DOHH2 (cell line): ENCODE data around the gene NFIX.

Experiments used
- EZH2phosphoT487 ChIP-seq: fragments of 200-600 bp; sonication (generic); IDR thresholded peaks from 2 replicates; pipeline ENCODE4 v1.6.1; 2017; ENCODE audit warnings: borderline replicate concordance, mild to moderate bottlenecking, antibody characterized with exemption, low read length, moderate library complexity, mixed read lengths
- TF ChIP-seq, protein P1 (sequence below): fragments of 200-600 bp; sonication (generic); IDR thresholded peaks from one replicate; pipeline ENCODE4 v1.5.1; 2014; ENCODE audit warnings: antibody characterized with exemption, mild to moderate bottlenecking, low read depth, low read length; ENCODE audit not compliant: poor library complexity, severe bottlenecking

DNA sequence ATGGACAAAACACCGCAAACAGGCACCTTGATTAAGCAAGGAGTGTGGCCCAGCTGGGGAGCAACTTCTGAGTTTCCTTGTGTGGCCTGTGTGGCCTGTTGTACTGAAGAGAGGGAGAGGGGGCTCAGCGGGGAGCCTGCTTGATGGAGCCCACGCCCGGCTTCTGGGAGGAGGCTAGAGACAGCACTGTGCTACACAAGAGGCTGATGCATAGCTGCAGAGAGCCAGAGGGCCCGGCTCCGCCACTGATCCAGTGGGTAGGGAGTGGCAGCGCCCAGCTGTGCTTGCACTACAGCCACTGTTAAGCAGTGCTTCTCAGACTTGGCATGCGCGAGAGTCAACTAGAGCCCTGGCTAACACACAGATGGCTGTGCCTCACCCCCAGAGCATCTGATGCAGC, 88.4 kb downstream of the NFIX start:
- TF ChIP-seq, protein P1, sequence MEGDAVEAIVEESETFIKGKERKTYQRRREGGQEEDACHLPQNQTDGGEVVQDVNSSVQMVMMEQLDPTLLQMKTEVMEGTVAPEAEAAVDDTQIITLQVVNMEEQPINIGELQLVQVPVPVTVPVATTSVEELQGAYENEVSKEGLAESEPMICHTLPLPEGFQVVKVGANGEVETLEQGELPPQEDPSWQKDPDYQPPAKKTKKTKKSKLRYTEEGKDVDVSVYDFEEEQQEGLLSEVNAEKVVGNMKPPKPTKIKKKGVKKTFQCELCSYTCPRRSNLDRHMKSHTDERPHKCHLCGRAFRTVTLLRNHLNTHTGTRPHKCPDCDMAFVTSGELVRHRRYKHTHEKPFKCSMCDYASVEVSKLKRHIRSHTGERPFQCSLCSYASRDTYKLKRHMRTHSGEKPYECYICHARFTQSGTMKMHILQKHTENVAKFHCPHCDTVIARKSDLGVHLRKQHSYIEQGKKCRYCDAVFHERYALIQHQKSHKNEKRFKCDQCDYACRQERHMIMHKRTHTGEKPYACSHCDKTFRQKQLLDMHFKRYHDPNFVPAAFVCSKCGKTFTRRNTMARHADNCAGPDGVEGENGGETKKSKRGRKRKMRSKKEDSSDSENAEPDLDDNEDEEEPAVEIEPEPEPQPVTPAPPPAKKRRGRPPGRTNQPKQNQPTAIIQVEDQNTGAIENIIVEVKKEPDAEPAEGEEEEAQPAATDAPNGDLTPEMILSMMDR = no peak
- TF ChIP-seq EZH2phosphoT487 = no peak
